Activated B cell treated with CpG ODN at 0.5 μM for 24 hours (primary cell): ENCODE results near the gene GPR42. TPM values are rescaled to one million over a fixed set of nuclear protein-coding genes. Genes with fewer than 3 reads are reported as not detected.

Source experiments
- ATAC-seq: fragments of 200-7000 bp; cut with Tn5 transposase; one replicate; pipeline ENCODE4 v1.10.0; 2021; ENCODE audit warnings: low read depth, mild to moderate bottlenecking, moderate library complexity
- CTCF ChIA-PET: fragments of 350-600 bp; sonication (Branson Sonifier 250); formaldehyde crosslinking; loops from one replicate; lab custom pipeline; 2021; ENCODE audit warnings: antibody characterized with exemption; lab: Charles Lee
- POLR2A ChIA-PET: fragments of 350-600 bp; sonication (Branson Sonifier 250); formaldehyde crosslinking; loops from one replicate; lab custom pipeline; 2021; ENCODE audit warnings: antibody characterized with exemption; lab: Charles Lee
- DNase-seq: peaks from one replicate; pipeline ENCODE4 v3.0.0; 2022
- H3K27ac Mint-ChIP-seq: one replicate; pipeline ENCODE4 v1.8.0; 2020; ENCODE audit warnings: mixed read lengths
- H3K27me3 Mint-ChIP-seq: one replicate; pipeline ENCODE4 v1.8.0; 2021; ENCODE audit warnings: mixed read lengths
- H3K36me3 Mint-ChIP-seq: one replicate; pipeline ENCODE4 v1.8.0; 2021; ENCODE audit warnings: low read depth, mixed read lengths
- H3K4me1 Mint-ChIP-seq: one replicate; pipeline ENCODE4 v1.8.0; 2021; ENCODE audit warnings: mixed read lengths
- H3K4me3 Mint-ChIP-seq: one replicate; pipeline ENCODE4 v1.8.0; 2020; ENCODE audit warnings: mild to moderate bottlenecking, mixed read lengths
- H3K9me3 Mint-ChIP-seq: one replicate; pipeline ENCODE4 v1.8.0; 2020; ENCODE audit warnings: mixed read lengths
- intact Hi-C: fragments of 100-400 bp; cut with micrococcal nuclease; formaldehyde crosslinking; loops from one replicate; pipeline ENCODE4 v1.15.1; 2024
- total RNA-seq: library from RNA; stranded (reverse); gene quantifications from 2 replicates; pipeline ENCODE4 v1.2.3, GENCODE V29; 2022
- TF ChIP-seq, protein P1 (sequence below): fragments of 200-600 bp; IDR thresholded peaks from one replicate; pipeline ENCODE4 v1.8.0; 2022; ENCODE audit warnings: antibody characterized with exemption, mild to moderate bottlenecking

GPR42 gene, protein sequence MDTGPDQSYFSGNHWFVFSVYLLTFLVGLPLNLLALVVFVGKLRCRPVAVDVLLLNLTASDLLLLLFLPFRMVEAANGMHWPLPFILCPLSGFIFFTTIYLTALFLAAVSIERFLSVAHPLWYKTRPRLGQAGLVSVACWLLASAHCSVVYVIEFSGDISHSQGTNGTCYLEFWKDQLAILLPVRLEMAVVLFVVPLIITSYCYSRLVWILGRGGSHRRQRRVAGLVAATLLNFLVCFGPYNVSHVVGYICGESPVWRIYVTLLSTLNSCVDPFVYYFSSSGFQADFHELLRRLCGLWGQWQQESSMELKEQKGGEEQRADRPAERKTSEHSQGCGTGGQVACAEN
- not detected in 2 replicates for total RNA-seq

DNA sequence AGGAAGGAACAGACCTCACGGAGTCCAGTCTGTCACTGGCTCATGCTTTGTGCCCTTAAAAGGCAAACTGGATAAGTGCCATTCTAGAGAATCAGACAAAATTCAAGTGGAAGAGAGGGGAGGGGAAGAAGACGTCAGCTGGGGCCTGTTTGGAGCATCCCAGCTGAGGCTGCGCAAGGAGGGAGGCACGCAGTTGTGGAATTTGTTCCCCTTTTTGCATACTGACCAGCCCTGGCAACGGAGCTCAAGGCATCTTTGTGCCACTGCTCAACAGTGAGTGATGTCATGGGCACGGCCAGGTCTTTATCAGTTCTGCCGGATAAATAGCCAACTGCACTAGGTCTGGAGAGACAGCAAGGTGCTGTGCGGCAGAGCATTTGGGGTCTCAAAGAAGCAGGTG, at the start of gene GPR42:
Gene GPR42 (plus strand): TSS at position 347 of the 400 bp plus-strand sequence. CDS start 292 bp downstream, outside the sequence.
- H3K4me3 Mint-ChIP-seq, result no peak within 1 kb of the TSS
- H3K9me3 Mint-ChIP-seq, result peaks cover 2% of the 10 kb centered on the region
- no peak for ATAC-seq
- H3K27me3 Mint-ChIP-seq, result no peaks in the 10 kb centered on the region
- no peak for DNase-seq
- TF ChIP-seq, protein P1, sequence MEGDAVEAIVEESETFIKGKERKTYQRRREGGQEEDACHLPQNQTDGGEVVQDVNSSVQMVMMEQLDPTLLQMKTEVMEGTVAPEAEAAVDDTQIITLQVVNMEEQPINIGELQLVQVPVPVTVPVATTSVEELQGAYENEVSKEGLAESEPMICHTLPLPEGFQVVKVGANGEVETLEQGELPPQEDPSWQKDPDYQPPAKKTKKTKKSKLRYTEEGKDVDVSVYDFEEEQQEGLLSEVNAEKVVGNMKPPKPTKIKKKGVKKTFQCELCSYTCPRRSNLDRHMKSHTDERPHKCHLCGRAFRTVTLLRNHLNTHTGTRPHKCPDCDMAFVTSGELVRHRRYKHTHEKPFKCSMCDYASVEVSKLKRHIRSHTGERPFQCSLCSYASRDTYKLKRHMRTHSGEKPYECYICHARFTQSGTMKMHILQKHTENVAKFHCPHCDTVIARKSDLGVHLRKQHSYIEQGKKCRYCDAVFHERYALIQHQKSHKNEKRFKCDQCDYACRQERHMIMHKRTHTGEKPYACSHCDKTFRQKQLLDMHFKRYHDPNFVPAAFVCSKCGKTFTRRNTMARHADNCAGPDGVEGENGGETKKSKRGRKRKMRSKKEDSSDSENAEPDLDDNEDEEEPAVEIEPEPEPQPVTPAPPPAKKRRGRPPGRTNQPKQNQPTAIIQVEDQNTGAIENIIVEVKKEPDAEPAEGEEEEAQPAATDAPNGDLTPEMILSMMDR, result no peak
- ChIA-PET CTCF (no interaction called here), POLR2A (no interaction called here)
- intact Hi-C loops, result no loop called here
- H3K4me1 Mint-ChIP-seq, result peaks cover 8% of the 10 kb centered on the region
- H3K36me3 Mint-ChIP-seq, result no peaks in the 10 kb centered on the region
- no peak within 1 kb of the TSS for H3K27ac Mint-ChIP-seq

DNA sequence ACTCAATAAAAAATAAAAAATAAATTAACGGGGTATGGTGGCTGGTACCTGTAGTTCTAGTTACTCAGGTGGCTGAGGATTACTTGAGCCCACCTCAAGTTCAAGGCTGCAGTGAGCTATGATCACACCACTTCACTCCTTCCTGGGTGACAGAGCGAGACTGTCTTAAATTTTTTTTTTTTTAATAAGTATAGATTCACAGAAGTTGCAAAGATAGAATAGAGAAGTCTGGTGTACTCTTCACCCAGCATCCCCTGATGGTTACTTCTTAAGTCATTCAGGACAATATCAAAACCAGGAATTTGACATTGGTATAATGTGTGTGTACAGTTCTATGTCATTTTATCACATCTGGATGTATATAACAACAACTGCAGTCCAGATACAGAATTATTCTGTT, 49.6 kb upstream of the GPR42 start:
- H3K4me3 Mint-ChIP-seq, result no peak overlapping the region
- CTCF ChIA-PET, result no interaction called here
- no peak for ATAC-seq
- POLR2A ChIA-PET, result interaction anchor here (1.0 to 11.0 kb wide), 6 partner anchors 10 to 53 kb away, joined by 3 to 304 read pairs (median 16); partner anchors contain the start of genes CD22, FFAR1 and HAMP
- H3K4me1 Mint-ChIP-seq, result peaks cover 91% of the 10 kb centered on the region
- peaks cover 2% of the 10 kb centered on the region for H3K9me3 Mint-ChIP-seq
- no peaks in the 10 kb centered on the region for H3K27me3 Mint-ChIP-seq
- TF ChIP-seq, protein P1, result no peak
- no peaks in the 10 kb centered on the region for H3K36me3 Mint-ChIP-seq
- peak overlapping the region; percentile 96 for H3K27ac Mint-ChIP-seq
- intact Hi-C loops, result loop anchor here (2.0 to 10.0 kb wide), 2 partner anchors 106 to 394 kb away; partner anchors contain the start of gene KMT2B
- no peak for DNase-seq

DNA sequence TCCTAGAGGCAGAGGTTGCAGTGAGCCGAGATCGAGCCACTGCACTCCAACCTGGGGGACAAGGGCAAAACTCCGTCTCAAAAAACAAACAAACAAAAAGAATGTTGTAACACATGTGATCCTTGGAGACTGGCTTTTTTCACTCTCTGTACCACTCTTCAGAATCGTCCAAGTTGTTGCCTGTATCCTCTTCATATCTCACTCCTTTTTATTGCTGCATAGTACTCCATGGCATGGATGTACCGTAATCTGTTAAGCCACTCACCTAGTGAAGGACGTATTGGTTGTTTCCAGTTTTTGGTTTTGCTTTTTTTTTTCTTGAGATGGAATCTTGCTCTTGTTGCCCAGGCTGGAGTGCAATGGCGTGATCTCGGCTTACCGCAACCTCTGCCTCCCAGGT, 48.9 kb upstream of the GPR42 start:
- no peak for ATAC-seq
- TF ChIP-seq, protein P1, result no peak
- peaks cover 2% of the 10 kb centered on the region for H3K9me3 Mint-ChIP-seq
- intact Hi-C loops, result loop anchor here (2.0 to 10.0 kb wide), 2 partner anchors 15 to 393 kb away; partner anchors contain the start of gene KMT2B
- no peak for DNase-seq
- ChIA-PET CTCF (no interaction called here), POLR2A (interaction anchor here (0.7 to 11.0 kb wide), 5 partner anchors 10 to 291 kb away, joined by 3 to 304 read pairs (median 10); partner anchors contain the start of genes CD22, FFAR1 and HAUS5)
- H3K4me1 Mint-ChIP-seq, result peaks cover 90% of the 10 kb centered on the region
- peak overlapping the region; percentile 82 for H3K27ac Mint-ChIP-seq
- no peaks in the 10 kb centered on the region for H3K27me3 Mint-ChIP-seq
- no peaks in the 10 kb centered on the region for H3K36me3 Mint-ChIP-seq
- no peak overlapping the region for H3K4me3 Mint-ChIP-seq

DNA sequence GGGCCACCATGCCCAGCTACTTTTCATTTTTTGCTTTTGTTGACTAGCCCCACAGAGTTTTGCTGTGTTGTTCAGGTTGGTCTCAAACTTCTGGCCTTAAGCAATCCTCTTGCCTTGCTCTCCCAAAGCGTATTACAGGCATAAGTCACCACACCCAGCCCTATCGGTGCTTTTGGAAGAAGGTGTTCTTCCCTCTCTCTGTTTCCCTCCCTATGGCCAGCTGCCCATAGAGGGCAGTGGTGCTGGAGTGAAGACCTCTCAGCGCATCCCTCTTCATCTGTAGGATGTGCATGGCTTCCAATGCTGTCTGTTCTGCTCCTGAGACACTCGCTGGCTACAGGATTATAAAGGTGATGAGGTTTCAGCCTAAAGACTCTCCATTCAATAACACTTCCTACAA, 43.2 kb upstream of the GPR42 start:
- DNase-seq (no peak), ATAC-seq (no peak)
- peaks cover 80% of the 10 kb centered on the region for H3K4me1 Mint-ChIP-seq
- ChIA-PET POLR2A (interaction anchor here (0.6 to 17.7 kb wide), 9 partner anchors 8 to 135 kb away, joined by 3 to 645 read pairs (median 5); partner anchors contain the start of genes FFAR1, HAMP and USF2), CTCF (interaction anchor here (2.3 kb wide), 1 partner anchor 20 kb away, joined by 6 read pairs; the partner anchor contains the start of gene FFAR1)
- H3K9me3 Mint-ChIP-seq, result no peaks in the 10 kb centered on the region
- peaks cover 32% of the 10 kb centered on the region for H3K36me3 Mint-ChIP-seq
- H3K4me3 Mint-ChIP-seq, result no peak overlapping the region
- TF ChIP-seq, protein P1, result no peak
- intact Hi-C loops, result loop anchor here (2.0 to 10.0 kb wide), 3 partner anchors 47 to 387 kb away; partner anchors contain the start of genes FXYD7 and KMT2B
- peak overlapping the region; percentile 94 for H3K27ac Mint-ChIP-seq
- H3K27me3 Mint-ChIP-seq, result no peaks in the 10 kb centered on the region
